ENCODE data around the gene CYP2D6.
"Not testable (repeated sequence)": the region's sequence is repeated elsewhere in the genome, so short reads cannot be mapped to it uniquely, and the experiment has no call there.

CYP2D6 gene

DNA sequence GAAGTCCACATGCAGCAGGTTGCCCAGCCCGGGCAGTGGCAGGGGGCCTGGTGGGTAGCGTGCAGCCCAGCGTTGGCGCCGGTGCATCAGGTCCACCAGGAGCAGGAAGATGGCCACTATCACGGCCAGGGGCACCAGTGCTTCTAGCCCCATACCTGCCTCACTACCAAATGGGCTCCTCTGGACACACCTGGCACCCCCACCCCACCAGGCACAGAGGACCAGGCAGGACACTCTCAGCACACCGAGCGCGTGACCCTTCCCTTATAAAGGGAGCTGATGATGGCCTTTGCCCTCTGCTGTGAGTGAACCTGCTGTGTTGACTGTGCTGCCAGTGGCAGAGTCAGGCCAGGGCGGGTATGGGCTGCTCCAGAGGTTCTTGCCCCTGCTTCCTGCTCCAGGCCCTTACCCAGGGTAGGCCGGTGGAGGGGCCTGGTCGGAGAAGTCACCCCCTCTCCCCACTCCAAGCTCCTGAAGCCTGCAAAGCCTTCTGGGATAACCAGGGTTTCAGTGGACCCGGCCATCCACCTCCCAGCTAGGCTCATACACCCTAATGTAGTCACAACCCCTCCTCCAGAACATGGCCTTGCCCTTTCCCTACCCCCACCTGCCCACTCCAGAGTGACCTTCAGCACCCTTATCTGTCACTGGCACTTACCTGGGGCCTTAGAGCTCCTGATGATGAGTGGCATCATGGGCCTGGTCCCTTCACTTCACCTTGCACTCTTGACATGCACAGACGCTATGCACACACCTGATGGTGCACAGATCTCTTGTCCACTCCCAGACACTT, at the start of gene CYP2D6:
Gene CYP2D6, minus strand, starts transcription at position 172 of the 793 bp plus-strand sequence. Its CDS starts 19 bp downstream, at position 153.
- DNase-seq: not testable (repeated sequence)

DNA sequence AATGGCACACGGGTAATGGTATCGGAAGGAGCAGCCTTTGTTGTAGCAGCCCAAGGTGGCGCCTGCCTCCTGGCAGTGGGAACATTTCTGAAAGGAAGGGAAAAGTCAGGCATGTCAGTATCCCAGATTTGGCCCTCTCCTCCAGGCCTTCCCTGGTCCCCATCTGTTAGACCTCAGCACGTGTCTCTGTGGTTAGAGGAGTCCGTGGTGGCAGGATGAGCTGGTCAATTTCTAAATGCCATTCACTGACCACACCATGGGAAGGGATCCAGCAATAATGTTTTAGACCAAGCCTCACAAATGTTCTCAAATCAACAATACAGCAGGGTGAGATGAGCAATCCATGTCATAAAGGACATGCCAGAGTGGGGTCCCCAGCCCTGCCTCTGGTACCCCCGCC, 49.0 kb upstream of the CYP2D6 start:
- no peak for DNase-seq

DNA sequence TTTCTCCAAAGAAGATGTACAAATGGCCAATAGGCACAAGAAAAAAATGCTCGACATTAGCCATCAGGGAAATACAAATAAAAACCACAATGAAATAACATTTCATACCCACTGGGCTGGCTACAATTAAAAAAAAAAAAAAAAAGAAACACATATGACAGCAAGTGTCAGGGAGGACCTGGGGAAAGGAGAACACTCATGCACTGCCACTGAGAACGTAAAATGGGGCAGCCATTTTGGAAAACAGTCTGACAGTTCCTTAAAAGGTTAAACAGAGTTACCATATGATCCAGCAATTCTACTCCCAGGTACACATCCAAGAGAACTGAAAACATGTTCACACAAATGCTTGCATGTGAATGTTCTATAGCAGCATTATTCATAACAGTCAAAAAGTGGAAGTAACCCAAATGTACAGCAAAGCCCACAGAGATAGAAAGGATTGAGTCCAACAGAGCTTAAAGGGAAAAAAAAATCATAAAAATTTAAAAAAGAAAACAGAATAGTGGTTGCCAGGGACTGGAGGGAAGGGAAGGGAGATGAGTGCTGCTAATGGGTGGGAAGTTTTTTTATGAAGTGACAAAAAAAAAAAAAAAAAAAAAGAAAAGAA, 48.4 kb upstream of the CYP2D6 start:
- no peak for DNase-seq

- DNase-seq: no peak
Measured at GRCh38 chr22:42177891-42178336, 47.3 kb upstream of the CYP2D6 start.

DNA sequence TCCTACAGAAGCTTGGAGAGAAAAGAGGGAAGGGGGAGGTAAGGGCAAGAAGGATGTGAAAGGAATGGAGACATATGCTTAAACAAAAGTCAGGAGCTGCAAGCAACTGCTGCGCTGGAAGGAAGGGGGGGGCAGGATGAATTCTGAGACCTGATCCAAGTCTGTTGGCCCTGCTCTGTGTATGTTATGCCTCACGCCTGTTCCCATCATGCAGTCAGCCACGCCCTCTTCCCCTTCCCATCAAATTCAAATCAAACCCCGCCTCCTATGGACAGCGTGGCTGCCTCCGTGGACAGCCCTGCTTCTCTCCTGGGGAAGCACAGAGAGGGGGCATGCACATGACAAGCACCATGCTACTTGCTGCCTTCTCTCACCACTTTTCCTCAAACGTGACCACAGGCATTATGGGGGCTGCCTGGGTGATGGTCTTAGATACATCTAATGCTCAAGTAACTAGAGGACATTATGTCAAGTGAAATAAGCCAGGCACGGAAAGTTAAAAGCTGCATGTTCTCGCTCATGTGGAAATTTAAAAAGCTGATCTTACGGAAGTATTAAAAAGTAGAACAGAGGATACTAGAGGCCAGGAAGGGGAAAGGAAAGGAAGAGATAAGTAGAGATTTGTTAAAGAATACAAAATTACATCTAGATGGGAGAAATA, 45.8 kb upstream of the CYP2D6 start:
- no peak for DNase-seq

- no peak for DNase-seq
Measured at GRCh38 chr22:42174062-42174461, 43.5 kb upstream of the CYP2D6 start.

DNA sequence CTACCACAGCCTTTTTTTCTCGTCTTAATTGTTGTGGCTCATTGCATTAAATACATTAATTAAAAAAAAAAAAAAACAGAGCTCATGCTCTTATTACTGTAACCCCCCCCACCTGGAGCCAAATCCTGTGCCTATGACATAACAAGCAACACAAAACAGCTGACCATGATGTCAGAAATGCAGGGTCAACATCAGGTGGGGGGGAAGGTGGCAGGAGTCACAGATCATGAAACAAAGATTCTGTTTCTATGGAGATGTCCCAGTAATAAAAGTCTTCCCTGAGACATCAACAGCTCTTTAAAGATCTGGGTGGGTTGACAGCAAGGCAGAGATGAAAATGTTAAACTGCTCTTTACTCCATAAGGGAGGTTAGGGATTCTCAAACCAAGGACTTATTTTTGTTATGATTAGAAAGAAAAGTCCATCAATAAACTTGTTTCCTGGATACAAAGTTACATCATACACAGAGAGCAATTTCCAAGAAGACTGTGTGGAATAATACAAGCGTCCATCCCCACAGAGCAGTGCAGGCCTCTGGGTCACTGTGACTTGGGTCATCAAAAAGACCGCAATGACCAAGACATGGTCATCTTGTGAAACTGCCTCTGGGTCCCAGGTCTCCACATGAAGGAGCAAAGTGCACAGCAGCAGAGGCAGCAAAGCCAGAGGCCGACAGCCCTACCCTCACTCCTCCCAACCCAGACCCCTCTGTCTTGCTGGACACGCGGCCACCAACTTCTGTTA, 42.7 kb upstream of the CYP2D6 start:
- no peak for DNase-seq

DNA sequence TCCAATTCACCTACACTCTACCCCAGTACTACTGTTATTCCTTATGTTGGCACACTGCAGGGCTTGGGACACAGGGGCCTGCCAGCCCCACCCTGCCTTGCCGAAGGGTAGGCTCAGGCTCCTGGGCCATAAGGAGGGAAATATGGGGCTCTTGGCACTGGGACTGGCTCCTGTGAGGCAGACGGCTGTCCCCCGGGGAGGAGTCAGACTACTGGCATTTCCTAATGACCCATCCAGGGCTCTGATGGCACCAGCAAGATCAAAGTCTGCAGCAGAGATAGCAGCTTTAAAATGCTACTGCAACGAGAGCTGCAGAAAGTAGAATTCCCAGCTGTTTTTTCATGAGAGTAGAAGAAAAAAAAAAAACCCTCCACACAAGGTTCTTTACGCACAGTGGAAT, 42.2 kb upstream of the CYP2D6 start:
- no peak for DNase-seq

DNA sequence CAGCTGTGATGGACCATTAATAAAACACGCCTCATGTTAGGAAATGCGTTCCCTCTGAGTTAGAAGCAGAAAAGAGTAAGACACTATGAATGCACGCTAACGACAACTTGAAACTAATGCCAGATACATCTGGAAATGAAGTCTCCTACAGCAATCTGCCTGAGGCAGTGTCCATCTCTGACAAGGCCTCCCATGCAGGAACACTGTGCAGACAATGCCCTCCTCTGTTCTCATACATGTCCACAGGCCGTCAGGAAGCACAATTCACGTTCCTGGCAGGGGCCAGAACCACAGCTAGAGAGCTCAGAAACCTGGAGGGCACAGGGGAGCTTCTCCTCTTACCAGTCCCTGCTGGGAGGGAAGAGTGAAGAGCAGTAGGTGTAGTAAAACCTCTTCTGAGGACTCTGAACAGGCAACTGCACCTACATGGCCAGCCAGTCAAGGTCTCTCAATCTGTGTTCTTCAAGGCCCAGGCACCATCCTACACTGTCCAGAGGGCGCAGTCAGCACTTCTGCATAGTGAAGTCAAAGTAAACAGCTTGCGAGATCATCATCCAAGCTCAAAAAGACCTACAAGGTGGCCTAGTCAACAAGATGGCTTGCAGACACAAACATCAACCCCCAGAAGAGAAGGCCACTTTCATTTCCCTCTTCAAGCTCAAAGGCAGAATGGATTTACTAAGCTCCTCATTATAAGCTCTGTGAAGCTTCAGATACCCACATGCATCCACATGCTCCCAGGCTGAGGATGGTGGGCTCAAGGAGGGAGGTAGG, 41.5 kb upstream of the CYP2D6 start:
- no peak for DNase-seq

DNA sequence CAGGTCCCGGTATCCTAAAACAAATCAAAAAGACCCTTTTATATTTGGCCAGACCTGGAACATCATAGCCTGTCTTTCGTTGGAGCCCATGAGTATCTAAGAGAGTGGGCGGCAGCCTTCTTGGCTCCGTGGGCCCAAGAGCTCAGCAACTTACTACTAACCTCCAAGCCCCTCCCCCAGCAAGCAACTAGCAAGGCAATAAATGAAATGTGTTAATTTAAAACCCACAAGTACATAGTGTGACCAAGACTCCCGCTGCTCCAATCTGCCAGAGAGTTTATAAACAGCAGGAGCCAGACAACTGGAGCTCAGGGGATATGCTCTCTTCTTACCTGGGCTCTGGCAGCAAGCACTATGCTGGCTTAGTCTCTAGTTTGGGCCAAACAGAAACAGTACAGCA, 40.8 kb upstream of the CYP2D6 start:
- DNase-seq: no peak

GRCh38 chr22:42170946-42171345, 40.3 kb upstream of the CYP2D6 start:
- no peak for DNase-seq

GRCh38 chr22:42169055-42169469, 38.5 kb upstream of the CYP2D6 start:
- peak; percentile 26 for DNase-seq

- no peak for DNase-seq
Measured at GRCh38 chr22:42168476-42168875, 37.9 kb upstream of the CYP2D6 start.

DNA sequence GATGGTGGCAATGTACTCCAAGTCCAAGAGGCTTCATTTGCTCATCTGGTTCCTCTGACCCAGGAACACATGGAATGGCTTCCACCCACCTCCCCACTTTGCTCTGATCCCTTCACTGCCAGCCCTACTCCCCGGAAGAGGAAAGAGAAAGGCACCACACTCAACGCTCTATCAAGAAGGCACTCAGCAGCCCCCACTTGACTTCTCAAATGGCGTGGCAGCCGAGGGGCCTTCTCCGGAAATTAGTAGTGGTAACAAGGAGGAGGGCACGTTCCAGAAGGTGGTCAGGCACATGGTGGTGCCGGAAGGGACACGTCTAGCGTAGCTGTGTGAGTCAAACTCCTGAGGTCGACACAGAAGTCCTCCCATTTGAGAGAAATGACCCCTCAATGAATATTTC, 36.5 kb upstream of the CYP2D6 start:
- DNase-seq: no peak

- no peak for DNase-seq
Measured at GRCh38 chr22:42164901-42165300, 34.3 kb upstream of the CYP2D6 start.

DNA sequence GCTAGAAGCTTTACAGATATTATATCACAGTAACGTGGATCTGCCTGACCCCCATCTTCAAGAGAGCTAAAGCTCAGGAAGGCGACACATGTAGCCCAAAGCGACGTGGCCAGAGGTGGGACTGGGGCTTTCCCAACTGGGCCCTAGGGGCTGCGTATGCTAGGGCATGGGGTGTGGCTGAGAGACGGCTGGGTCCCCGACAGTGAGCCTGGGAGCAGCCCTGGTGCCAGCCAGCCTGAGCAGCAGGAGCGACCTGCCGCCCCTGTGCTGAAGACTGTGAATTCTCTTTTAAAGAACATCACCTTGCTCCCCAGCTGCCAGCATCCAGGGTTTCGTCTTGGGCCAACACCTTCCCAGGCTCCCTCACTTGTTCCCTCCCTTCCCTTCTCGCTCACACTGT, 32.9 kb upstream of the CYP2D6 start:
- no peak for DNase-seq

- no peak for DNase-seq
Measured at GRCh38 chr22:42162728-42163489, 32.3 kb upstream of the CYP2D6 start.

DNA sequence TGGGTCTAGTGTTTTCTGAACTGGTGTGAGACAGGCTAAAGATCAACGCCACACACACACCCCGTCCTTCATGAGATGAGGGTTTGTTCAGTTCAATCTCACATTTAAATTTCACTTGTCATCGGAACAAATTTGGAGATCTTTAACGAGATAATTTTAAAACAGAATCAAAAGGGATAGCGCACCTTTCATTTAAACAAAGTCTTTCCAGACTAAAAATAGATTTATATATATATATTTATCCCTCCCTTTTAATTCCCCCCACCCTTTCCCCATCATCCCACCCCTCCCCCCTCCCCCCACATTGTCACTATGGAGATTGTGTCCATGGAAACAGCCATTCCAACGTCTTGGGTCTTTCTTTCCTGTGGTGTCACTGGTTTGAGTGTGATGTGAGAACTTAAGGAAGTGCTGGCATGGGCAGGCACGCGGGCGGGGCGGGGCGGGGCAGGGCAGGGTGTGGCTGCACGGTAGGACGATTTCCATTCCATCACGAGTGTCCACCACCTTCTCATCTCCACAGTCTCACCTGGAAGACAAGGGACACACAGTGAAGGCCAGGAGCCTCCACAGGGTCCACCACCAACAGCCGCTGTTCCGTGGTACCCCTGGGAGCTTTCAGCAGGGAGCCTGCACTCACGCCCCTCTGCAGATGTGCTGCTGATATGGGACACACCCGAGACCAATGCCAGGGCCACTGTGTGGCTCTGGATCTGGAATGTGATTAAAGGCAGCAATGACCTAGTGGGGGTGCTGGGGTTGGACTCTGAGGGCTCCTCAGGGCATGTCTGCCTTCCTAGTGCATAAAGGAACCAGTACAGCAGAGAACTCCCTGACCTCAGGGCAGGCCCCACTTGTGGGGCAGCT, 30.5 kb upstream of the CYP2D6 start:
- DNase-seq: no peak

GRCh38 chr22:42160251-42160650, 29.6 kb upstream of the CYP2D6 start:
- DNase-seq: no peak

DNA sequence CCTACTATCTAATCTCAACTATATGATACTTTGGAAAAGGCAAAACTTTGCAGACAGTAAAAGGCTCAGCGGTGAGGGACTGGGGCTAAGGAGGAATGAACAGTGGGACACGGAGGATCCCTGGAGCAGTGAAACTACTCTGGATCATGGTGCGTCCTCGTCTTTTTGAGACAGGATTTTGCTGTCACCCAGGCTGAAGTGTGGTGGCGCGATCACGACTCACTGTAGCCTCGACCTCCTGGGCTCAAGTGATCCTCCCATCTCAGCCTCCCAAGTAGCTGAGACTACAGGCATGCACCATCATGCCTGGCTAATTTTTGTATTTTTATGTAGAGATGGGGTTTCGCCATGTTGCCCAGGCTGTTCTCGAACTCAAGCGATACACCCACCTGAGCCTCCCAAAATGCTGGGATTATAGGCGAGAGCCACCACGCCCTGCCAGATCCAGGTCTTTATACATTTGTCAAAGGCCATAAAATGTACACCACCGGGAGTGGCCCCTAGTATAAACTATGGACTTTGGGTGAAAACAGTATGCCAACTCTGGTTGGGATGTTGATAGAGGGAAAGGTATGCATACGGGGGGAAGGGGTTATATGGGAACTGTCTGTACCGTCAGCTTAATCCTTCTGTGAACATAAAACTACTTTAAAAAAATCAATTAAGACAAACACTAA, 28.0 kb upstream of the CYP2D6 start:
- no peak for DNase-seq
